ENCODE results near the gene EXOC7. TPM values are rescaled to one million over a fixed set of nuclear protein-coding genes. Genes with fewer than 3 reads are reported as not detected.

Gene EXOC7
- polyA plus RNA-seq, 3 donors, result 30.7 to 86.5 (median 42.4) TPM

- intact Hi-C loops (cut with micrococcal nuclease), result no loop called here
- H3K9me3 ChIP-seq (replicated peaks in 1 of 2; ENCODE audit: control insufficient read depth in 1 of 2, insufficient read depth in 1 of 2, low read length in 2 of 2), result peaks cover 0 to 7% of the 10 kb centered on the region in 2 donors
- H3K79me2 ChIP-seq (ENCODE audit: insufficient read depth, low read length), result no peaks in the 10 kb centered on the region
- H3K27me3 ChIP-seq (ENCODE audit: control insufficient read depth in 2 of 2, insufficient read depth in 2 of 2, low read length in 2 of 2), result peaks cover 15 to 44% of the 10 kb centered on the region in 2 donors
- no peak overlapping the region for H3K27ac ChIP-seq (ENCODE audit: low read depth in 1 of 2, low read length in 2 of 2)
- H3K36me3 ChIP-seq (replicated peaks in 1 of 2; ENCODE audit: control insufficient read depth in 1 of 2, insufficient read depth in 2 of 2, low read length in 2 of 2), result no peaks in the 10 kb centered on the region
- no peak for TF ChIP-seq CTCF (IDR thresholded peaks at IDR 0.05)
- peak overlapping the region in 2 of 3 experiments; percentile 35 to 79 for H3K4me3 ChIP-seq (replicated peaks in 1 of 3; ENCODE audit: low read depth in 2 of 3, low read length in 3 of 3)
- DNase-seq, result no peak
- peak overlapping the region; percentile 79 for H2AFZ ChIP-seq (ENCODE audit: insufficient read depth, low read depth, low read length, poor library complexity, severe bottlenecking)
- peaks cover 24 to 53% (median 44%) of the 10 kb centered on the region in 3 donors for H3K27me3 Mint-ChIP-seq (ENCODE audit: low read depth in 3 of 3)
- WGBS (ENCODE audit: insufficient coverage), result 0% methylated on average over 6 of the region's 24 CpGs
- H3K4me2 ChIP-seq (replicated peaks; ENCODE audit: extremely low read depth, low read length, poor library complexity, severe bottlenecking), result peak overlapping the region; percentile 84
- peaks cover 45 to 52% of the 10 kb centered on the region in 2 donors for H3K4me1 ChIP-seq (ENCODE audit: control insufficient read depth in 1 of 2, insufficient read depth in 2 of 2, low read length in 2 of 2)
- H3K4me3 Mint-ChIP-seq, result peak overlapping the region; percentile 77
- H3K9ac ChIP-seq (ENCODE audit: insufficient read depth, low read length, poor library complexity, severe bottlenecking), result no peak overlapping the region
- H3K4me1 Mint-ChIP-seq, result peaks cover 49% of the 10 kb centered on the region
- peaks cover 0 to 10% of the 10 kb centered on the region in 2 donors for H3K36me3 Mint-ChIP-seq
- H3K27ac Mint-ChIP-seq, result no peak overlapping the region
- H3K9me3 Mint-ChIP-seq, result peaks cover 0 to 10% (median 3%) of the 10 kb centered on the region in 7 donors
- H4K20me1 ChIP-seq (ENCODE audit: insufficient read depth, low read length), result no peaks in the 10 kb centered on the region
Measured at GRCh38 chr17:76140661-76141211, 37.1 kb upstream of the EXOC7 start.

GRCh38 chr17:76139801-76140660 is 36.4 kb upstream of the EXOC7 start:
- H3K36me3 Mint-ChIP-seq, result peaks cover 0 to 10% of the 10 kb centered on the region in 2 donors
- Histone ChIP-seq H3K36me3 (replicated peaks in 1 of 2; ENCODE audit: control insufficient read depth in 1 of 2, insufficient read depth in 2 of 2, low read length in 2 of 2) (no peaks in the 10 kb centered on the region), H3K4me1 (ENCODE audit: control insufficient read depth in 1 of 2, insufficient read depth in 2 of 2, low read length in 2 of 2) (peaks cover 38 to 45% of the 10 kb centered on the region in 2 donors), H3K27ac (ENCODE audit: low read depth in 1 of 2, low read length in 2 of 2) (no peak overlapping the region), H3K27me3 (ENCODE audit: control insufficient read depth in 2 of 2, insufficient read depth in 2 of 2, low read length in 2 of 2) (peaks cover 15 to 44% of the 10 kb centered on the region in 2 donors), H3K9ac (ENCODE audit: insufficient read depth, low read length, poor library complexity, severe bottlenecking) (no peak overlapping the region), H3K9me3 (replicated peaks in 1 of 2; ENCODE audit: control insufficient read depth in 1 of 2, insufficient read depth in 1 of 2, low read length in 2 of 2) (peaks cover 0 to 7% of the 10 kb centered on the region in 2 donors), H2AFZ (ENCODE audit: insufficient read depth, low read depth, low read length, poor library complexity, severe bottlenecking) (peak overlapping the region; percentile 21), H4K20me1 (ENCODE audit: insufficient read depth, low read length) (no peaks in the 10 kb centered on the region), H3K4me2 (replicated peaks; ENCODE audit: extremely low read depth, low read length, poor library complexity, severe bottlenecking) (peak overlapping the region; percentile 84), H3K79me2 (ENCODE audit: insufficient read depth, low read length) (no peaks in the 10 kb centered on the region), H3K4me3 (replicated peaks in 1 of 3; ENCODE audit: low read depth in 2 of 3, low read length in 3 of 3) (peak overlapping the region in 1 of 3 experiments; percentile 79)
- peaks cover 0 to 10% (median 3%) of the 10 kb centered on the region in 7 donors for H3K9me3 Mint-ChIP-seq
- H3K27me3 Mint-ChIP-seq (ENCODE audit: low read depth in 3 of 3), result peaks cover 24 to 53% (median 45%) of the 10 kb centered on the region in 3 donors
- intact Hi-C loops (cut with micrococcal nuclease), result no loop called here
- no peak for TF ChIP-seq CTCF (IDR thresholded peaks at IDR 0.05)
- DNase-seq, result peak; percentile 12 to 33 (median 29)
- H3K27ac Mint-ChIP-seq, result peak overlapping the region in 1 of 7 donors; percentile 28
- H3K4me3 Mint-ChIP-seq, result peak overlapping the region; percentile 77 to 80
- peaks cover 42% of the 10 kb centered on the region for H3K4me1 Mint-ChIP-seq
- WGBS (ENCODE audit: insufficient coverage), result 19% methylated on average over 68 of the region's 78 CpGs
